Hematopoietic multipotent progenitor cell treated with erythropoietin and hydrocortisone succinate and interleukin-3 and kit ligand, for 15 days (in vitro differentiated cells): ENCODE measurements around the gene COL20A1.

Experiments used
- DNase-seq: peaks from one replicate; pipeline ENCODE4 v3.0.0-alpha.2; 2015; ENCODE audit warnings: low spot score

Gene COL20A1

DNA sequence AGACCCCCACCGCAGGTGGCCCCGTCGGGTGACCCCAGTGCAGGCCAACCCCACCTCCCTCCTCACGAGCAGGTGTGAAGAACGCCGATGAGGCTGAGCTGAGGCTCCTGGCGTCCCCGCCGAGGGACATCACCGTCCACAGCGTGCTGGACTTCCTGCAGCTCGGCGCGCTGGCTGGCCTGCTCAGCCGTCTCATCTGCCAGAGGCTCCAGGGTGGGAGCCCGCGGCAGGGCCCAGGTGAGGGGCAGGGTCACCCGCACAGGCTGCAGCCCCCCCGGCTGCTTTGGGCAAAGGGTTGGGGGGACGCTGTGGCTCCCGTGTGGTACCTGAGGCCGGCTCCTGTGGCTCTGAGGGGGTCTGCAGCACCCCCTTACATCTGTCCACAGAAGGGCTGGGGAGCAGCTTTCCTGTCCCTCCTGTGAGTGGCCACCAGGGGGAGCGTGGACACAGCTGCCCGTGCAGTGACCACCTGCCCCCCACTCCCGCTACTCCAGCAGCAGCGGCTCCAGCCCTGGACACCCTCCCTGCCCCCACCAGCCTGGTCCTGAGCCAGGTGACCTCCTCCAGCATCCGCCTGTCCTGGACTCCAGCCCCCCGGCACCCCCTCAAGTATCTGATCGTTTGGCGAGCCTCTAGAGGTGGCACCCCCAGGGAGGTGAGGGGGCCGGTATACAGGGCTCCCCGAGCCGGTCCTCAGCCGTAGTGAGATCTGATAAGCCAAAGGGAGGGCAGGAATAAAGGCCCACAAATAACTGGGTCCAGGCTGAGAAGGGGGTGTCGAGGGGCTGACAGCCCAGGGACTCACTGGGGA, 16.5 kb downstream of the COL20A1 start:
- DNase-seq: peak; percentile 12

DNA sequence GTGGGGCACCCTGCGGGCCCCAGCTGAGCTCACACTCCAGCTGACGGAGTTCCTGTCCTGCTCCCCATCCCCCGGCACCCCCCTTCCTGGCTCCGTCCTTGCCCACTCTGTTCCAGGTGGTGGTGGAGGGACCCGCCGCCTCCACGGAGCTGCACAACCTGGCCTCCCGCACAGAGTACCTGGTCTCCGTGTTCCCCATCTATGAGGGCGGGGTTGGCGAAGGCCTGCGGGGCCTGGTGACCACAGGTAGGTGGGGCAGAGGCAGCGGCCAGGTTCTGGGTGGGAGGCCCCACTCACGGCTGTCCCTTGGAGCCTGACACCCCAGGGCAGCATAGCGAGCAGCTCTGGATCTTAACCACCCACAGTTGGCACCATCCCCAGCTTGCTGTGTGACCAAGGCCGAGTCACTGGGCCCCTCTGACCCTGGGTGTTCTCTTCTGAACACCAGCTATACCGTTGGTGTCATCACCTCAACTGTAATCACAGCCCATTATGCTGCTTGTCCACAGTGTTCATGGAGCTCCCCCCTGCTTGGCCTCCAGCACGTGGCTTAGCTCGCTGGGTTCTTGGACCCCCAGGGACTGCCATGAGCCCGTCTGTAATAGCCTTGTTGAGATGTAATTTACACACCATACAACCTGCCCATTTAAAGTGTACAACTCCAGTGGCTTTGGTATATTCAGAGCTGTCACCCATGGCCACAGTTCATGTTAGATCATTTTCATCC, 17.4 kb downstream of the COL20A1 start:
- DNase-seq: no peak

DNA sequence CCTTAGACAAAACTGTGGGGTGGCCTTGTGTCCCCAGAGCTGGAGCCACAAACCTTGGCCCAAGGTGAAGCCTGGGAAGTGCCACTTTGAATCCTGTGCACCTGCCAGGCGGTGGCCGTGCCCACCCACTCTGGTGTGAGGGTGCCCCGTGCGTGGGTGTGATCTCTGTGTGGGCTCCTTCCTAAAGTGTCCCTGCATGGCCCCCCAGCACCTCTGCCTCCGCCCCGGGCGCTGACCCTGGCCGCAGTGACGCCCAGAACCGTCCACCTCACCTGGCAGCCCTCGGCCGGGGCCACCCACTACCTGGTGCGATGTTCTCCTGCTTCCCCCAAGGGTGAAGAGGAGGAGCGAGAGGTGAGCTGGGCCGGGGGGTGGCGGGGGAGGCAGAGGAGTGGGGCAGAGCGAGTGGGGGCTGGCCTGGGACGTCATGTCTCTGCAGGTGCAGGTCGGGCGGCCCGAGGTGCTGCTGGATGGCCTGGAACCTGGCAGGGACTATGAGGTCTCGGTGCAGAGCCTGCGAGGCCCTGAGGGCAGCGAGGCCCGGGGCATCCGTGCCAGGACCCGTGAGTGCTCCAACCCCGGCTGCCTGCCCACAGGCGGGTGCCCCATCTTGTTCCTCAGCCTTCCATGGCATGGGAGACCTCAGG, 18.3 kb downstream of the COL20A1 start:
- no peak for DNase-seq

DNA sequence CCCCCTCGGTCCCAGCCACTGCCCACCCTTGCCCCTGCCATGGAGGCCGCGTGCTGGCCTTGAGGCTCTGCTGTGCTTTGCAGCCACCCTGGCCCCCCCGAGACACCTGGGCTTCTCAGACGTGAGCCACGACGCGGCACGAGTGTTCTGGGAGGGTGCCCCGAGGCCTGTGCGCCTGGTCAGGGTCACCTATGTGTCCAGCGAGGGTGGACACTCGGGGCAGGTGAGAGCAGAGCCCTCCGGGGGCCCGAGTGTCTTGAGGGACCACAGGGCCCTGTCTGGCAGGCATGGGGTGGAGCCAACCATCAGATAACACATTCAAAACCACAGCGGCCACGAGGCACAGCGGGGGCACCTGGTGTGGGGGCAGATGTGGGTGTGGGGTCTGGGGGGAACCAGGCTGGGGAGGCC, 18.9 kb downstream of the COL20A1 start:
- DNase-seq: no peak

DNA sequence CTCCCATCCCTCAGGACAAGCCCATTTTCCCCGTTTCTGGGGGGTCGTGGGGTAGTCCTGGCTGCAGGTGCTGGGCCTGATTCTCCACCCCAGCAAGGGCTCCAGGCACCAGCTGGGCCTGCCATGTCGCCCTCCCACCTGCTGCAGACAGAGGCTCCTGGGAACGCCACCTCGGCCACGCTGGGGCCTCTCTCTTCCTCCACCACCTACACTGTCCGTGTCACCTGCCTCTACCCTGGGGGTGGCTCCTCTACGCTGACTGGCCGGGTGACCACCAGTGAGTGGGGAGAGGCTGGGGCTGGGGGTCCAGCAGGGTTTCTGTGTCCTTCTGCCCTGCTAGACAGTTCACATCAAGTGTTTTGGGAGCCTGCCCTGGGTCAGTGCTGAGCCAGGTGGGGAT, 19.3 kb downstream of the COL20A1 start:
- DNase-seq: no peak

DNA sequence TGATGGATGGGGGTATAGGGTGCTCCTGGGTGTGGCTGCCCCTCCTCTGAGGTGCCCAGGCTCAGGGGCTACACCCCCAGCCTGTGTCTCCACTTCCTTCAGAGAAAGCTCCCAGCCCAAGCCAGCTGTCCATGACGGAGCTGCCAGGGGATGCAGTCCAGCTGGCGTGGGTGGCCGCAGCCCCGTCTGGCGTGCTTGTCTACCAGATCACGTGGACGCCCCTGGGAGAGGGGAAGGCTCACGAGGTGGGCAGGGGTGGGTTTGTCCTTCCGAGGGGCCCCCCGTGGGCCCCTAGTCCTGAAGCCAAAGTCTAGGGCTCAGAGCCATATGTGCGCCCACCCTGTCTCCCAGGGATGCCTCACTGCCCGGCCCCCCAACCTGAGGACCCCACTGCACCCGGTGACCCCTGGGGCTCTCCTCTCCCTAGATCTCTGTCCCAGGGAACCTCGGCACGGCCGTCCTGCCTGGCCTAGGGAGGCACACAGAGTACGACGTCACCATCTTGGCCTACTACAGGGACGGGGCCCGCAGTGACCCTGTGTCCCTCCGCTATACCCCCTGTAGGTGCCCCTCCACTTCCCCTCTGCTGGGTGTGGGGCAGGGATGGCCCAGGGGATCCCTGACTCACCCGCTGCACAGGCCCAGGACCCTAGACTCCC, 19.8 kb downstream of the COL20A1 start:
- DNase-seq: no peak

DNA sequence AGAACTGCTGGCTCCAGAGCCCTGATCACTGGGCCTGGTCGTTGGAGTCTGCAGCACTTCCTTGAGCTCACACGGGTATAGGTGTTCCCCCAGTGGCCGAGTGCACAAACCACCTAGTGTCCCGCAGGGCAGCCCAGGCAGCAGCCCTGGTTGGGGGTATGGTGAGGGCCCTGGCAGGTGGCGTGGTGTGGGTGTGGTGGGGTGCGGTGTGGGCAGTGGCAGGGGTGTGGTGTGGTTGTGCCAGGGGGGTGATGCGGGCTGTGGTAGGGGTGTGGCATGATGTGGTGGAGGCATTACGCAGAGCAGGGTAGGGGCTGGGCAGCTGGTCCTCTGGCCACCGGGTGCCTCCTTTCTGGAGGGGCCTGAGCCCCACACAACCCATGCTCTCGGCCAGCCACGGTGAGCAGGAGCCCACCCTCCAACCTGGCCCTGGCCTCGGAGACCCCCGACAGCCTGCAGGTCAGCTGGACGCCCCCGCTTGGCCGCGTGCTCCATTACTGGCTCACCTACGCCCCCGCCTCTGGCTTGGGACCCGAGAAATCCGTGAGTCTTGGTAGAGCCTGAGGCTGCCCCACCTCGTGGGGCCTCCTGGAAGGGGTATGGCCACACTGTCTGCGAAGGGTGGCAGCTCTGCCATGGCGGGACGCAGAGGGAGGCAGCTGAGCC, 20.5 kb downstream of the COL20A1 start:
- no peak for DNase-seq

DNA sequence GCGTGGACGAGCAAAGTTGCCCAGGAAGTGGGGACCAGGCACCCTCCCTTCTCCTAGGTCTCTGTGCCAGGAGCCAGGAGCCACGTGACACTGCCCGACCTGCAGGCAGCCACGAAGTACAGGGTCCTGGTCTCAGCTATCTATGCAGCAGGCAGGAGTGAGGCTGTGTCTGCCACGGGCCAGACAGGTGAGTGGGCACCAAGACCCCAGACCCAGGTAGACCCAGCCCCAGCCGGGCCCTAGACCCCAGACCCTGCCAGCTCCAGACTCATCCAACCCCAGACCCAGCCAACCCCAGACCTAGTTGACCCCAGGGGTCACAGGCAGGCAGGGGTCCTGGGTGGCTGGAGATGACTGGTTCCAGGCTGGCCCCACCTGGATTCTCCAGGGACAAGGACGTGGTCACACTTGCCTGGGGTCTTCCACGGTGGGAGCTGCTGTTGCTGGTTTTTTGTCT, 21.1 kb downstream of the COL20A1 start:
- no peak for DNase-seq

DNA sequence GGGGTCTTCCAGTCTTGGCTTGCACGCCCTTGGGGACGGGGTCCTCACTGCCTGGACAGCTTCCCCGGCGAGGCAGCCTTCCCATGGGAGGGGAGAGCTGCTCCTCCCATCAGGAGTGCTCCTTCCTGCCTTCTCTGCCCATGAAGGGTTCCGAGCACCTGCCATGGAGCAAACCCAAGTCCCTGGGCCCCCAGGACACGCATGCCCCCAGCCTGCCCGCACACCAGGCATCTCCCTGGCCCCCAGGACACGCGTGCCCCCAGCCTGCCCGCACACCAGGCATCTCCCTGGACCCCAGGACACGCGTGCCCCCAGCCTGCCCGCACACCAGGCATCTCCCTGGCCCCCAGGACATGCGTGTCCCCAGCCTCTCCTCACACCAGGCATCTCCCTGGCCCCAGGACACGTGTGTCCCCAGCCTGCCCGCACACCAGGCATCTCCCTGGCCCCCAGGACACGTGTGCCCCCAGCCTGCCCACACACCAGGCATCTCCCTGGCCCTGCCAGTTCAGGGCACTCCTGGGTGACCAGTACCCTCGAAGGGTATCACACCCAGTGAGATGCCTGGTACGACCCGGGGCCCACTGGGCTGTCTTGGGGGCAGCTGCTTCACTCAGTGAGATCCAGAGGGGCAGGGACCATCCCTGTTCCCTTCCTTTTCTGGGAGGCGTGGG, 21.7 kb downstream of the COL20A1 start:
- DNase-seq: no peak

DNA sequence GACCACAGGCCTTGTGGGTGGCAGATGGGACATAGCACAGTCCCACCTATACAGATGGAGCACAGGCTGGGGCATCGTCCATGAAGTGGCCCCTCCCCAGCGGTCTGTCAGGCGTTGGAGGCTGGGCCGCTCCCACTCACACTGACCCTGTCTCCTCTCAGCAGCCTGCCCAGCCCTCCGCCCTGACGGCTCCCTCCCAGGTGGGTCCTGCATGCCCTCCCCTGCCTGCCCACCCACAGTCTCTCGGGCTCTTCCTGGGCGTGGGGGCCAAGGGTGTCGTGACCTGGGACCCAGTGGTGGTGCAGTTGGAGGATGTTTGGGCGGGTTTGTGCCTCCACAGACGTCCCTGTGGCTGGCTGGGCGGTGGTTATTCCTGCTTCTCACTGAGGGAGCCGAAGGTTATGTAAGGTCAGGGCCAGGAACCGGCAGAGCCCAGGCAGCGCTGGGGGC, 22.3 kb downstream of the COL20A1 start:
- DNase-seq: no peak

DNA sequence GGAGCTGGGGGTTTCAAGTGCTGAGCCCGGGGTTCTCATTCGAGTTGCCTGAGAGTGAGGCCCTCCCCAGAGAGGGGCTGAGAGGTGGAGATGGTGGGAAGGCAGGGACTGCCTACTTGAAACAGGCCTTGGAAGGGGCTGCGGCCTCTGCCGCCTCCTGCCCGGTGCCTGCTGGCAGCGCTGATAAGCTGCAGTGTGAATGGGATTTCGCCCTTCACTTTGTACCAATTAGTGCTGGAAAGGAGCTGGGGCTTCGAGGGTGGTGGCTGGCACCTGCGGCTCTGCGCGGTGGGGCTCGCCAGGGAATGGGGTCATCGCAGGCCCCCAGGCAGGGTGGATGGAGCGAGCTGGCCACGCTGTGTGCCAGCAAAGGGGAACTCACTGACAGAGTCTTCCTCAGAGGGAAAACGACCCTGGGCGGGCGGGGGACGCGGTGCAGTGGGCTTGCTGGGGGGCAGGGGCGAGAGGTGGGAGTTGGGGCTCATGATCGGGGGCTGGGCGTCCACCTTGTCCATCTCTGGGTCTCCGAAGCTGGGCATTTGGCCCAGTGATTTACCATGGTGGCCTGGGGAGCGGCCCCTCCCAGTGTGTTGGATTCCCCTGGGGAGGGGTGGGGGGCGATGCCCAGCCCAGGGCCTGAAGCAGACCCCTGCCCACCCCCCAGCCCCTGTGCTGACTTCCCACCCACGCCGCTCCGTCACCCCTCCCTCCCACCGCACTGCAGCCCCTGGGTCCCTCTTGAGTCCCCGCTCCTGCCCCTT, 22.9 kb downstream of the COL20A1 start:
- no peak for DNase-seq

DNA sequence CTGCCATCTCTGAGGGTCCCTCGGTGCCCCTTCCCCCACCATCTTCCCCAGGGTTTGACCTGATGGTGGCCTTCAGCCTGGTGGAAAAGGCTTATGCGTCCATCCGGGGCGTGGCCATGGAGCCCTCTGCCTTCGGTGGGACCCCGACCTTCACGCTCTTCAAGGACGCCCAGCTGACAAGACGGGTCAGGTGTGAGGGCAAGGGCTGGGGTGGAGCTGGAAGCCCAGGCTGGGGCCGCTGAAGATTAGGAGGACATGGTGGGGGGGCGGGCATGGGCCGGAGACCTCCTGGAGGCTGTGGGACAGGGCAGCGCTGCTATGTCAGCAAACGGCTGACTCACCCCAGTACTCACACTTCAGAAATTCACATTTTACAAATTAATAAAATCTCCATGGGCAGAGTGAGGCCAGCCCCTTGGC, 23.5 kb downstream of the COL20A1 start:
- no peak for DNase-seq

DNA sequence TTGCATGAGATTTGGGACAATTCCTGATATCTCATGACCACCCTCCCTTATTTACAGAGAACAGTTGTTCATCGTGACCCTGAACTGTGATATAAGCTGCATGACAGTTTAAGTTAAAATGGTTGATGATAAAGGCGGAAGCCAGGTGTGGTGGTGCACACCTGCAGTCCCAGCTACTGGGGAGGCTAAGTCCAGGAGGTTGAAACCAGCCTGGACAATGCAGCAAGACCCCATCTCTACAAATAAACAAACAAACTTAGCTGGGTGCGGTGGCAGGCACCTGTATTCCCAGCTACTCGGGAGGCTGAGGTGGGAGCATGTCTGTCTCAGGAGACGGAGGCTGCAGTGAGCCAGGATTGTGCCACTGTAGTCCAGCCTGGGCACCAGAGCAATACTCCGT, 24.1 kb downstream of the COL20A1 start:
- DNase-seq: no peak

DNA sequence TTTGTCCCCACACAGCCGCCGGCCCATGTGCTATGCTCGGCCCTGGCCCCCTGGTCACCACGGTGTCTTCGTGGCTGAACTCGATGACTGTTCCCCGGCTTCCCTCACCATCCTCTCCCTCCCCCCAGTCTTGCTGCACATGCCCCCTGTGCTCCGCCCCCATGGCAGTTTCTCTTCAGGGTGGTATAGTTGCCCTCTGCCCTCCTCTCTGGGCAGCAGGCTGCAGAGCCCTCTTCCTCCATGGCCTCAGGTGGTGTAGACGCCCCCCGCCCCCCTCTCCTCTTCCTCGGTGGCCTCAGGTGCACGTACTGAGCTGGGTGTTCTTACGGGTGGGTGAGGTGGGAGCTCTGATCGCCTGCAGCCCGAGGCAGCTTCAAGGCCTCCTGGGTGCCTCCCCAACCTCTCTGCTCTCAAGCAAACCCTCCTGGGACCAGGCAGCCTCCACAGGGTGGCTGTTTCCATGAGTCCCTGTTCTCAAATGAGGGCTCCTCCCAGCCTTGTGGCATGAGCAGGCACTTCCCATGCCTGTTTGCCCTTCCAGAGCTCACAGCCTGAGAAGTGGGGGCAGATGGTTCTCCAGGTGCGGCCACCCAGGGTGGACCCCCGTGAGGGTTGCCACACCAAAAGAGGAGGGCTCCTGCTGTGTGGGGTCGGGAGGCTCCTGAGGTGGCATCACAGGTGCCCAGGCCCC, 24.8 kb downstream of the COL20A1 start:
- no peak for DNase-seq

DNA sequence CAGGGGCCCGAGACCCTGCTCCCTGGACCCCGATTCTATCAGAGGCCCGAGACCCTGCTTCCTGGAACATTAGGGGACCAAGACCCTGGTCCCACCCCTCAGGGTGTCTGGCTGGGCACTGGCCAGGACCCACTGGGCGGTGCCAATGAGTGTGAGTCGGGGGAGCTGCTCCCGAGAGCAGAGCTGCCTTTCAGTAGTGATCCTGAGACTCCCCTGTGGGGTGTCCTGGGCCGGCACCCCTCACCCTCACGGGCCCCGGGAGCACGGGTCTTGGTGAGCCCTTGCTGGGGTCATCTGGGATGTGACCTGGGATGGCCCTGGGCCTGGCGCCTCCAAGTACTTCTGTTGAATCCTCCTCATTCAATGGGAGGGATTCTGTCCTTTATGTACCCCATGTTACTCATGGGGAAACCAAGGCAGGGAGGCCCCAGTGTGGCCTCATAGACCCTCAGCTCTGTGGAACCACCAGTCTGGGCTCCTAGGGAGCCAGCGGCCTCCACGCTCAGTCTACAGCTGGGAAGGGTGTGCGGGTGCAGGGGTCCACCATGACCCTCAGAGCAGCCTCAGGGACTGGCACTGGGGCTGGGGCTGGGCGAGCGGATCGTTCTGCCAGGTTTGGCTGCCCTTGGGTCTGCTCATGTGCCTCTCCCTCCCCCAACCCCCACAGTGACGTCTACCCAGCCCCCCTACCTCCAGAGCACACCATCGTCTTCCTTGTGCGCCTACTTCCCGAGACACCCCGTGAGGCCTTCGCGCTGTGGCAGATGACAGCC, 25.6 kb downstream of the COL20A1 start:
- no peak for DNase-seq

DNA sequence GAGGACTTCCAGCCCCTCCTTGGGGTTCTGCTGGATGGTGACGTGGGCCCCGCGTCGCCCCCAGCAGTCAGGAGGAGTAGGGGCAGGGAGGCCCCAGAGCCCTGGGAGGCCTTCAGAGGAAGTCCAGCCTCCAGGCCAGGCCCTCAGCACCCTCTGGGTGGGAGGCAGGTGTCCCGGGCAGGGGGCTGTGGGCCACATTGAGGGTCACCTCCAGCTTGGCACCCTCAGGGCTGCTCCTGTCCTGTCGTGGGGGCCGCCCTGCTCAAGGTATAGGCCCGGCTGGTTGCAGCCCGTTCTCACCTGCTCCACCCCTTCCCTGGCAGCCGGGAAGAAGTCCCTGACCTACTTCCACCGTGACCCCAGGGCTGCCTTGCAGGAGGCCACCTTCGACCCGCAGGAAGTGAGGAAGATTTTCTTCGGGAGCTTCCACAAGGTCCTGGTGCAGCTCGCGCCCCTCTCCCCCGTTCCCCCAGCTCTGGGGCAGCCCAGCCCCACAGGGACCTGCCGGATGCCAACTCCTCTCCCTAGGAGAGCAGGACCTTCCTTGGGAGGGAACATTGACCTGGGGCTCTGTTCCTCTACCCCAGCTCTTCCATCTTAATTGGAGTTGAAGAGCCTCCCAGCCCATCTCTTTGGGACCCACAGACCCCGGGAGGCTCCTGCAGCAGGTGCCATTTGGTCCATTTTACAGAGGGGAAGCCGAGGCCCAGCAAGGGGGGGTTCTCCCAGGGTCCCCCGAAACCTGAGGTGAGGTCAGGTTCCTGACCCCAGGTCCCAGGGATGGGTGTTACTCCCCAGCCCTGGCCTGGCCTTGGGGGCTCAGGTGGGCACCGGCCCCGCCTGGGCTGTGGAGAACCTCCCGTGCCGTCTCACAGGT, 26.4 kb downstream of the COL20A1 start:
- no peak for DNase-seq

DNA sequence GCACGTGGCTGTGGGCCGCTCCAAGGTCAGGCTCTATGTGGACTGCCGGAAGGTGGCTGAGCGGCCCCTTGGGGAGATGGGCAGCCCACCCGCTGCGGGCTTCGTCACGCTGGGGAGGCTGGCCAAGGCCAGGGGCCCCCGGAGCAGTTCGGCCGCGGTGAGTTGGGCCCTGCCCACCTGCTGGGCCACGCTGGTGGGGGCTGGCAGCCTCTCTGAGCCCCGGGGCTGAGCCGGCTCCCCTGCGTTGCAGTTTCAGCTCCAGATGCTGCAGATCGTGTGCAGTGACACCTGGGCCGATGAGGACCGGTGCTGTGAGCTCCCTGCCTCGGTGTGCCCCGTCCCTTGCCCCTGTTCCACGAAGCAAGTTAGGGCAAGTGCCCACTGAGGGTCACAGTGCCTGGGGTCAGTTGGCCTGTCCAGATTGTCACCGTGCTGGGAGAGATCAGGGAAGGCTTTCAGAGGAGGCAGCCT, 27.1 kb downstream of the COL20A1 start:
- DNase-seq: no peak

DNA sequence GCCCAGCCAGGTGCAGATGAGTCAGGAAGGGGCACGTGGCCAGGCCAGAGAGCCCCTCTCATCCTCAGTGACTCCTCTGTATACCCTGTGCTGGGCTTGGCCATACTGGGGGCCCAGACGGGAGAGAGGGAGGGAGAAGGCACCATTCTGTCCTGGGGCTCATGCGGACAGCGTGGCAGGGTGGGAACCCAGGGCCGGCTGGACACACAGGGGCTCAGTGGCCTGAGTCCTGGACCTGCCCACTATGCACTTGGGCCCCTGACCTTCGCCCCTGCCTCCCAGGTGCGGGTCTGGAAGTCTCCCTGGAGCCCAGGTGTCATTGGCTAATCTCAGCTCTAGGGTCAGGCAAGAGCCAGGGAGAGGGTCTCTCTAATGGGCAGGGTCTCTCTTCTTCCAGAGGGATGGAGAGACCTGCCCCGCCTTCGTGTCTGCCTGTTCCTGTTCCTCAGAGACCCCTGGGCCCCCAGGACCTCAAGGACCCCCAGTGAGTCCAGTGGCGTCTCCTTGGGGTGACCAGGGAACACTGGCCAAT, 27.7 kb downstream of the COL20A1 start:
- no peak for DNase-seq
